GM18517 (cell line): ENCODE results near the gene TM9SF2.
A peak's percentile ranks its signal among the peaks of the same experiment; 100 is the strongest.
"Not testable (repeated sequence)": the region's sequence is repeated elsewhere in the genome, so short reads cannot be mapped to it uniquely, and the experiment has no call there.

Experiments used
- ATAC-seq: cut with Tn5 transposase; IDR thresholded peaks from one replicate; pipeline ENCODE4 v1.9.1; 2021; ENCODE audit warnings: mild to moderate bottlenecking, moderate library complexity; ENCODE audit not compliant: unreplicated experiment

The TM9SF2 gene

DNA sequence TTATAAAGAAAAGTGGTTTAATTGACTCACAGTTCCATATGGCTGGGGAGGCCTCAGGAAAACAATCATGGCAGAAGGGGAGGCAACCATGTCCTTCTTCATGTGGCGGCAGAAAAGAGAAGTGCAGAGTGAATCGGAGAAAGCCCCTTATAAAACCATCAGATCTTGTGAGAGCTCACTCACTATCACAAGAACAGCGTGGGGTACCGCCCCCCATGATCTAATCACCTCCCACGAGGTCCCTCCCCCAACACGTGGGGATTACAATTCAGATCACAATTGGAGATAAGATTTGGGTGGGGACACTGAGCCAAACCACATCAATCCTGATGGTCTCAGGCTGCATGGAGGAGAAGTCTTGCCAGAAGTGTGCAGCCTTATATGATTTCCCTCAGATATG, 26.0 kb downstream of the TM9SF2 start:
- no peak for ATAC-seq

DNA sequence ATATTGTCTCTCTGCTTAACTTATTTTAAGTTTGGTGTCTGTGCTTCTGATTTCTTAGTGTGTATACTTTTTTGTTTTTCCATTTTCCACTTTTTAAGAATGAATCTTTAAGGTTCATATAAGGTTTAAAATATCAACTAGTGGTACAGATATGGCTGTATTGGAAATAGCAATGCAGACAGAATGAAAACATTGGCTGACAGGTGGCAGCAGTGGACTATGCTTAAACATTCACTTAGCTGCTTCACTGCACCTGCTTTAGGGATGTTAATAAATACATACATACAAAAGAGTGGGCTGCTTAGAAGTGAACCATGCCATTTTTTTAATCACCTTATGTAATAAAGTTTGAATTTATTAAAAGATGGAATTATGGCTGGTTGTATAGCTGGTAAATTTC, 27.3 kb downstream of the TM9SF2 start:
- no peak for ATAC-seq

DNA sequence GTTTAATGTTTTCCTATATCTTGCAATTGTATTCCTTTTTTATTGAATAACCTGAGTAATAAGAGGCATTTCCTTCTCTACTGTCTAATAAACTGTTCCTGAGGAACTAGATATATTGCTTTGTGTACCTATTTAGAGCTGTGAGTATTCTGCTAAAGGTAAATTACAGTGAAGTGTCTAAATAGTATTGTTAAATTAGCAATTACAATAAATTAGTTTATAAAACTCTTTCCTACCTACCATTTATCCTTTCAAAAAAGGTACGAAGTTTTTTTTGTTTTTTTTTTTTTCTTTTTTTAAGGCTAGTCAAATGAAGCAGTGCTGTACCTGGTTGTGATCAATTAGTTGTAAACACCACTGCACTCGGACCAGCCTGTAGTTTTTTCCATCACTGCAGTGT, 34.8 kb downstream of the TM9SF2 start:
- ATAC-seq = no peak

DNA sequence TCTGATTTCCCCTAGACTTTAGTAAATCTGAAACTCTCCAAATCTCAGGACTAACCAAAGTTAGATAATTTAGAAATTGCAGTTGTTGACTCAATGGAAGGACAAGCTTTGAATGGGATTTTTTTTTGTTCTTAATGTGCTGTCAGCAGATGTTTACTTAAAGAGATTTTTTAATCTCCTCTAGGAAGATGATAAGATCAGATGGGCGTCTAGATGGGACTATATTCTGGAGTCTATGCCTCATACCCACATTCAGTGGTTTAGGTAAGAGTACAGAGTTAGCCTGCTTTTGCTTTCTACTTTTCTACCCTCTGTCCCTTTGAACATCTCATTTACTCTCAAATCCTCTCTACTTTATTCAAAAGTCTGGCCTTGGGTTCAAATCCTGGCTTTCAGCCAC, 39.3 kb downstream of the TM9SF2 start:
- no peak for ATAC-seq

DNA sequence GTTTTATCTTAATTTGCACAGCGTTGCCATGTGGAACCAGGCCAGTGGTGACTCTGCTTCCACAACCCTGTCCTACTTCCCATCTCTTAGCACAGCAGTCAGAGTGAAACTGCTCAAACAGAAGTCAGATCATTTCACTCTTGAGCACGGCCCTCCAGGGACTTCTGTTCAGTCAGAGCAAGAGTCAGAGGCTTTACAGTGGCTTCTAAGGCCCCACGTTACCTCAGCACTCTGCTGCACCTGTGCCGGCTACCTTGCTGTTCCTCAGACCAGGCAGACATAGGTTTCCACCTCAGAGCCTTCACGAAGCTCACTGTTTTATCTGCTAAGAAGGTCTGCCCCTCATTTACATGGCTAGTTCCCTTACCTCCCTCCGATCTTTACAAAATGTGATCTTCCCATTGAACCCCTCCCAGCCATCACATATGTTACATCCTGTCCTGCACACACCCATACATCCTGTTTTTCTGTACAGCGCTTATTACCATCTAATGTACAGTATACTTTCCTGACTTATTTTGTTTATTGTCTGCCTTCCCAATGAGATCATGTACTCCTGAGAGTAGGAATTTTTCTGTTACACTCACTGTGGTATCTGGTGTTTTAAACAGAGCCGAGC, 41.6 kb downstream of the TM9SF2 start:
- peak; percentile 99 for ATAC-seq

DNA sequence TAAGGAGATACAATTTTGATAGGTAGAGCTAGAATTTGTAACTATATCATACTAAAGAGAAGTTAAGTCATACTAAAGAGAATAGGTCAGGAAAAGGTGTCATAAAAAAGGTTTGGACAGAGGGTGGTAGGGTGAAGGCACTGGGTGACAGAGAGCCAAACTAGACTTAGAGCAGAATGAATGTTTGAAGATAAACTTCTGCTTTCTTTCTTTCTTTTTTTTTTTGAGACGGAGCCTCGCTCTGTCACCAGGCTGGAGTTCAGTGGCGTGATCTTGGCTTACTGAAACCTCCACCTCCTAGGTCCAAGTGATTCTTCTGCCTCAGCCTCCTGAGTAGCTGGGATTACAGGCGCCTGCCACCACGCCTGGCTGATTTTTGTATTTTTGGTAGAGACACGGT, 44.1 kb downstream of the TM9SF2 start:
- ATAC-seq = no peak

DNA sequence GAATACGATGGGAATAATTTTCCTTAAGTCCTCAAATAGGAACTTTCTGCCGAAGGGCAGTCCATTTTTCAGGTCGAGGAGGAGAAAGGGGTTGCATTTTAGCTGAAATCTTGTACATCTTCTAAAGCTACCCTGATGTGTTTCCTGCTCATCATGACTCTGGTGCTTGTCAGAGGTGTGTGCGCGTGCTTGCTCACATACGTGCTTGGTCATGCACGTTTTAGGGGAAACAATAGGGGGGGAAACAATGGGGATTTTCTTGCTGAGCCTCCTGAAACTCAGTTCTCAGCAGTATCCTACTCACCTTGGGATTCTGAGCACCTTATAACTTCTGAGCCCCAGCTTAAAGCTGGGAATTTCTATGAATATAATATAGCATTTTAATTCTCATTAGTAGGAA, 44.7 kb downstream of the TM9SF2 start:
- no peak for ATAC-seq

DNA sequence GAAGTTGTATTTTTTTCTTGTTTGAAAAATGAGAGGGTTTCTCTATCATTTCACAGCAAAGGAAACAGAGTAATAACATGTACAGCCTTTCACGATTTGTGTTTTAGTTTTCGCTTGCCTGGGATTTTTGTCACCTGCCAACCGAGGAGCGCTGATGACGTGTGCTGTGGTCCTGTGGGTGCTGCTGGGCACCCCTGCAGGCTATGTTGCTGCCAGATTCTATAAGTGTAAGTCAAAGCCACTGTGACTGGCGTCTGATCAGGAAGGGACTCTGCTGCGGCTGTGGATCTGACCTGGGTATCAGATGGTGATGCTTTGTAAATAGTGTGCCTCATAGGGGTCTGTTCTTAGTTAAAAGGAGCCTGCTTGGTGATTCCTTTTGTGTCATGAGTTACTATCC, 45.6 kb downstream of the TM9SF2 start:
- ATAC-seq = no peak

DNA sequence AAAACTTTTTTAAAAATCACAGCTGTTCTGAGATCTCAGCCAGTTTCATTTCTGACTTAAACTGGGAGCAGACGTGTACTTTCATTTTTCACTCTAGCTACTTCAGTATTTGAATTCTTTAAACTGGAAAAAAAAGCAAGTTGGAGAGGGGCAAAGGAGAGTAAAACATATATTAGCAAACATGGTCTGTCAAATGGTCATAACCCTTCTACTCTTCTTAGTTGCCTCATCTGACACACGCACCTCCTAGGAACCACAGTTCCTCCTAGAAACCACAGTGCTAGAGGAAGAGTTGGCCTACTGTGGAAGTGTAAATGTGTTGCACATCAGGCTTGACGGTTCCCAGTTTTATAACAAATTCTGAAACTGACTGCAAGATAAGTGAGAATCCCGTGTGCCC, 47.2 kb downstream of the TM9SF2 start:
- peak; percentile 85 for ATAC-seq

DNA sequence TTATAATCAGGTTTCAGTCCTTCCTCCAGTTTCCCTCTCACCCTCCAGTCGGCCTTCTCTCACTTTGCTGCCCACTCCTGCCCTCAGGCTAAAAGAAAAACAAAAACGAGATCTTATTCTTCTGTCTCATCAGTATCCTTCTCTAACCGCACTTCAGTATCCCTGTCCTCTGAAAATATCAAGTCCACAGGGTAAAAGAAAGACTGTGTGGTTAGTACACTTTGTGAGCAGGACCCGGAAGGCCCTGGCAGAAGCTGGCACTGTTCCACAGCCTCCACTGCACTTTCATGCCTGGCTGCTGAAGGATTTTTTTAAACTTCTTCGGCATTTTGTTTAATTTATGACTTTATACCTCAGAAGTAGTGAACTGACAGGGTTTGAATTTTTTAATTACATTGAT, 51.8 kb downstream of the TM9SF2 start:
- no peak for ATAC-seq

DNA sequence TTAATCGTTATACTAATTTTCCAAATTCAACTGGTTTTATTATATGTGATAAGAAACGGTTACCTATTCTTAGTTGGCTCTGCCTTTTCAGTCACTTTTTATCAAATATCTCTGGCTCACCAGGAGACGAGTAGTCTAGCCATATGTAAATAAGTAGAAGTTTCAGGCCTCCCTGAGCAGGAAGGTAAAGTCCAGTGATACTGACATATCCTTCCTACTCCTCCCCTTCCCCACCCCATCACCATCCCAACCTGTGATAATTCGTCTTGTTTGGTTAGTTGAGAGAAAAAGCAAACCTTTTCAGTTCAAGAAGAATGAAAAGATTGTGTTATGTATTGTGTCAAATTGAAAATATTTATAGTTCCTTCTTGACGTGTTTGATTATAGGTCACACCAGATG, 53.9 kb downstream of the TM9SF2 start:
- ATAC-seq = no peak

DNA sequence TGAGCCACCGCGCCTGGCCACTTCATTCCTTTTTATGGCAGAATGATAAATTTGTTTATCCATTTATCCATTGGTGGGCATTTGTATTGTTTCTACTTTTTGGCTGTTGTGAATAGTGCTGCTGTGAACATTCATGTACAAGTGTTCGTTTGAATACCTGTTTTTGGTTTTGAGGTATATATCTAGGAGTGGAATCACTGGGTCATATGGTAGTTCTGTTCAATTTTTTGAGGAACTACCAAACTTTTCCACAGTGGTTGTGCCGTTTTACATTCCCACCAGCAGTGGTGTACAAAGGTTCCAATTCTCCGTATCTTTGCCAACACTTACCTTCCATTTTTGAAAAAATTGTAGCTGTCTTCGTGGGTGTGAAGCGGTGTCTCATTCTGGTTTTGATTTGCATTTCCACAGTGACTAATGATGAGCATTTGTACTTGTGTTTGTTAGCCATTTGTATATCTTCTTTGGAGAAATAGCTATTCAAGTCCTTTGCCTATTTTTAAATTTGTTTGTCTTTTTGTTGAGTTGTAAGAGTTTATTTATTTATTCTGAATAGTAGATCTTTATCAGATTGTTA, 55.7 kb downstream of the TM9SF2 start:
- no peak for ATAC-seq

DNA sequence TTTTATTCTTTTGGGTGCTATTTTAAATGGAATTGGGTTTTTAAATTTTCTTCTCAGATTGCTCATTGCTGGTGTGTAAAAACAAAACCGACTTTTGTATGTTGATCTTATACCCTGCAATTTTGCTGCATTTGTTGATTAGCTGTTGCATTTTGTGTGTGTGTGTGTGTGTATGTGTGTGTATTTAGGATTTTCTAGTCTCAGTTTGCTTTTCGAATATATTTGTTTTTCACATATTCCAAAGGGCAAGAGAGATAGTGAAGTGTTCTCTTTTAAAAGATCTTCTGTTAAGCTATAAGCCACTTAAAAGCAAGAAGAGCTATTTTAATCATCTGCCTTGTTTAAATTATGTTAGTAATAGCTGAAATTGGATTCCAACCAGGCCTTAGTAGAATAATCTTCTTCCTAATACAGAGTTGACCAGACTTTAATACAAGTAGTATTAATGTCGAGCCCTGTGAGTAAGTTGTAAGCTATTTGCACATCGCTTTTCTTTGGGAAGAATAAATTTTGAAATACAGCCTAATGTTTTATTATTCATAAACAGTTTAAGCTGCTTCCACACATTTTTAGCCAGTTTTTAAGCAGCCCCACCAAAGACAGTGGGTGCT, 57.4 kb downstream of the TM9SF2 start:
- ATAC-seq = no peak

DNA sequence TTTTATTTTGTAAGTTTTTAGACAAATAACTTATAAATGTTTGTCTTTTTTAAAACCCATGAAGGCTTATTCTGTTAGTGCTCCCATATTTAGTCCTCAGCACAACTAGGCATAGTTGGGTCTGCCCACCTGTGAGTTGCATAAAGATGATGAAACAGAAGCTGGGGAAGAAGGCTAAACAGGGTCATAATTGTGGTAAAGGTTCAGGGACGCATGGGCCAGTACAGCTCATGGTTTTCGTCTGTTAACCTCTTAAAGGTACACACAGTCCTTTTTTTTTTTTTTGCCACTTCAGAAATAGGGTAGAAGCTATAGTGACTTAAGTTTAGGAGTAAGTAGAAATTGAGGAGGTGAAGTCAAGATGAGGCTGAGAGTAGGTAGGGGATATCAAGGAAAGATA, 58.3 kb downstream of the TM9SF2 start:
- no peak for ATAC-seq

DNA sequence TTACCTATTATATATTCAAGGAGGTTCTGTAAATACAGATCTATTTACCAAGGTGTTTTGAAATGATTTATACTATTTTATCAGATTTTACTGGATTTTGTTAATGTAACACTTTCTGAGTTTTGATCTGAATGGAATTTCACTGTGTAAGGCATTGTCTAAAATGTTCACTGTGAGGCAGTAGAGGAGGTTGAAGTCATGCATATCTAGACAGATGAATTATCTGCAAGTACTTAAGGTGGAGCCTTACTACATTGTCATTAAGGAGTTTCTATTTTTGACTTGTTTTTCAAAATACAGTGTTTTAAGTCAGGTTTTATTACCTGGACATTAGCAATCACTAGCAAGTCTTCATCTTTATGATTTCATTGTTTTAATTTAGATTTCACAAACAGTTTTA, 62.1 kb downstream of the TM9SF2 start:
- no peak for ATAC-seq

DNA sequence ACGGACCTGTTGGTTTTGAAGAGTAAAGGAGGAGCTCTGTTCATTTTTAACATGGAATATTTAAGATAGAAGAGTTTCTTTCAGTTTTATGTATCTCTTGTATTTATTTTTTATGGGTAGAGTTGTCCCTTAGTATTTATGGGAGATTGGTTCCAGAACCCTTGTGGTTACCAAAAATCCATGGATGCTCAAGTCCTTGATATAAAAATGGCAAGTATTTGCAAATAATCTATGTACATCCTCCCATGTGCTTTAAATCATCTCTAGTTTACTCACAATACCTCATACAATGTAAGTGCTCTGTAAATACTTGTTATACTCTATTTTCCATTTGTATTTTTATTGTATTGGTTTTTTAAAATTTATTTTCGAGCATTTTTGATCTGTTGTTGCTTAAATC, 63.1 kb downstream of the TM9SF2 start:
- no peak for ATAC-seq

DNA sequence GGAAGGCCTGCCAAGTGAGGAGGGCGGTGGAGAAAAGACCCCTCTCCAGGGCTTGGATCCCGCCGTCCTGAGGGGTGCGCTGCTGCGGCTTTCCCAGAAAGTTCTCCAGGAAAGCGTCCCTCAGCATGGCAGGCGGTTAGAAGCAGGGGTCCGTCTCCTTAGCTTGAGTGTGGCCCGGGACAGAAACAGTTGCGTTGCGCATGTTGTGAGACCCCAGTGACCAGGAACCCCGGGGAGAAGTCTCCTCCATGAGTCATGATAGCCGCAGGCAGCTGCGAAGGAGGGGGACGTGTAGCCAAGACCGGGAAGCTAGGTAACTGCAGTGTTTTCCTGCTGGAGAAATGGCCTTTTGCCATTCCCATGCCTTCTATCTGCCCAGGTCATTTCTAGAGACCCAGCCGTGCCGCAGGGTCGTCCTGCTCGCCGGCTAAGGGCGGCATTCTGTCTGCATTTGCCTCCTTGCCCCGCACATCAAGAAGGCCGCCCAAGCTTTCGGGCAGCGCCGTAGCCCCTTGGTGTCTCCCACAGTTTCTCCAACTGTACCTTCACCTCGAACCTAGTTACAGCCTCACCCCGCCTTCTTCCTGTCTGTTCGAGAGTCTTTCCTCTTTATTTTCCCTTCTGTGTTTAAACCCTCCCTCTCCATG, 64.3 kb downstream of the TM9SF2 start:
- no peak for ATAC-seq

DNA sequence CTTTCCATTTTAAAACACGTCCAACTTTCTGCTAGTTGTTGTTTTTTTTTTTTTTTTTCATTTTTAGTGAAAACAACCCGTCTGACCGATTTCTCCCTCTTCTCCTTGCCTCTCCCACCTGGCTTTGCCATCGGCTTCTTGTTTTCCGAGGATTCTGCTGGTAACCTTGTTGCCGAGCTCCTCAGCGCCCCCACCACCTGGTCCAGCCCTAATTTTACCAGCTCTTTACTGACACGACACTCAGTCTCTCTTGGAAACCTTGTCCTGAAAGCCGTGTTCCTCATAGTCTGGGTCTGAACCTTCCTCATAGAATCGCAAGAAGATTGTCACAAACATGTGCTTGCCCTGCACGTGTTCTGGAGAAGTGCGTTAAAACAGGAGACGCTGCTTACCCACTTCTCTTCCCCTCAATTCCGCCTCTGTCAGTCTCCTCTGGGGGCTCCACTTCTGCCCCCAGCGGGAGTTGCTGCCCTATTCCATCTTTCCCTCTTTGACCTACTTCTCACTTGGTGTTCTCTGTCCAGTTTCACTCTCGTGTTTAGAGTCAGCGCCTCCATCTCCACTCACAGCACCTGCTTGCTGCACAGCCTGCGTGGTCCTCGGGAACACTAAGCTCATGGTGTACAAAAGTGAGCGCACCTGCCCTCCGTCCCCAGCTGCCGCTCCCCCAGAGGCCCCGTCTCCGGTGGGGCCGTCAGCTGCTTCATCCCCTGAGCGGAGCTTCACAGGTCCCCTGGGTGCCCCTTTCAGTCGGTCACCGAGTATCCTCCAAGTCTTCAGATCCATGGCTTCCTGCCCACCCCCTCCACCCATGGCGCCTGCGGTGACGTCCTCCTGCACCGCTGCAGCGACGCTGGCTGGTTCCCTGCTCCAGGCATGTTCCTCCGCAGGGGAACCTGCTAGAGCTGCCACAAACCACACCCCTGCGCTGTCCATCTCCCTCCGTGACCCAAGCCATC, 65.1 kb downstream of the TM9SF2 start:
- ATAC-seq = no peak

DNA sequence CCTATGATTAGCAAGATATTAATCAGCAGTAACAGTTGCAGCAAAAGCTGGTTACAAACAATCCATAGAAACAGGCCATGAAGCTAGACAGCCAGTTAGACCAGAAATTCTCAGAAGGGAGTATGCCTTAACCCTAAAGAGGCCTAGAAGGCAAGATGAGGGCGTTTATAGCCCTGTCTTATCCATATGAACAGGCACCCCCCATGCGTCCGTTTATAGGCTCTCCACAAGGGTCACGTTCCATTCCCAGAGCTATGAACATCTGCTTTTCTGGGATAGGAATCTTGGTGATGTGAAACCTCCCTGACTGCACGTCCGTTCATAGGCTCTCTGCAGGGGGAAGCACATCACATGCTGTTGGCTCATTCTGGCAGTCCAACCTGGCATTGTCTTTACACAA, 67.6 kb downstream of the TM9SF2 start:
- not testable (repeated sequence) for ATAC-seq

DNA sequence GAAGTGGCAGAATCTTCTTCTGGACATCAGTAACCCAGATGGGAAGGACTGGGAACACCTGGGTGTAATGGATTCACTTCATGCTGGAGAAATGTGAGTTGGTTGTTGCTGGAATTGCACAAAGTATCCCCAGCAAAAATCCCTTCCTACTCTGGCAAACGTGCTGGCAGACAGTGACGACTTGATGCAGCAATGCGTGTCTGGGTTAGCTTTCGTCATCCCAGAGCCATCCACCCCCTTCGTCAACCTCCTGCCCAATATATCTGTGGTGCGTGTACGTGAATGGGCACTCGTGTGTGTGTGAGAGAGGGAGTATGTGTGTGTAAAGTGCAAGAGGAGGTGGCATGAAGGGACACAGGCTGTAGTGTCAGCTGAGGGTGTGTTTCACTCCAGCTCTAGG, 70.9 kb downstream of the TM9SF2 start:
- no peak for ATAC-seq

DNA sequence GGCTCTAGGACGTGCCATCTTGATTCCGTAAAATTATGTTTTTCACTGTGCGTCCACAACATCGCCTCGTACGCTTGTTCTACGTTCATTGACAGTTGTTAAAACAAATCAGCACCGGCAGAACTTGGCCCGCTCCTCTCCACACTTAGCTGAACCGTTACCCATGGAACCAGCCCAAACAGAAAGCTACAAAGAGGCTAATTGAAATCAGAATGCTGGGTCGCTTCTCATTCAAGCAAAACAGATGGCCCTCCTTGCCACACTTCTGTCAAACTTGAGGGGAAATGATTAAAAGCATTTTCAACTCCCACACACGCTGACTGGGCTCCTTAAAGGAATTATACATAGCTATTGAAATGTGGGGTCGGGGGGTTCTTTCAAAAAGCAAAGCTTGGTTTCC, 71.6 kb downstream of the TM9SF2 start:
- ATAC-seq = no peak
